GM10266 (cell line): ENCODE measurements around the gene STAP1.

ENCODE experiments used
- DNase-seq: peaks from one replicate; pipeline ENCODE4 v3.0.0; 2012; ENCODE audit errors: extremely low spot score
- CTCF ChIP-seq: IDR thresholded peaks from 2 replicates; pipeline ENCODE4 v1.5.1; 2012; ENCODE audit warnings: mild to moderate bottlenecking, low read depth; ENCODE audit not compliant: control insufficient read depth, insufficient read depth; ENCODE audit errors: missing control alignments

STAP1 gene

GRCh38 chr4:67651536-67651935, 93.0 kb downstream of the STAP1 start:
- DNase-seq = no peak
- no peak for TF ChIP-seq CTCF
